Fibroblast of the aortic adventitia (primary cell): Measurements from ENCODE around the gene SF3B3. TPM values are rescaled to one million over a fixed set of nuclear protein-coding genes. Genes with fewer than 3 reads are reported as not detected.

Source experiments
- DNase-seq: peaks from one replicate; pipeline ENCODE4 v3.0.0-alpha.2; 2010; ENCODE audit warnings: low read depth
- H3K4me3 ChIP-seq: 2 replicates; pipeline ENCODE4 v1.5.1; 2011; ENCODE audit warnings: low read depth, mild to moderate bottlenecking, control low read depth, low read length, moderate library complexity
- total RNA-seq: library from RNA; depleted of rRNA; stranded (reverse); fragments of >200 nt; gene quantifications from 2 replicates; pipeline ENCODE4 v1.2.3, GENCODE V29; 2012; ENCODE audit warnings: low replicate concordance
- TF ChIP-seq, protein P1 (sequence below): IDR thresholded peaks from 2 replicates; pipeline ENCODE4 v1.5.1; 2011; ENCODE audit warnings: mild to moderate bottlenecking, low read length, control low read depth, inconsistent platforms; ENCODE audit not compliant: insufficient read depth

SF3B3 gene
- 39.1 and 184 TPM in 2 replicates for total RNA-seq

DNA sequence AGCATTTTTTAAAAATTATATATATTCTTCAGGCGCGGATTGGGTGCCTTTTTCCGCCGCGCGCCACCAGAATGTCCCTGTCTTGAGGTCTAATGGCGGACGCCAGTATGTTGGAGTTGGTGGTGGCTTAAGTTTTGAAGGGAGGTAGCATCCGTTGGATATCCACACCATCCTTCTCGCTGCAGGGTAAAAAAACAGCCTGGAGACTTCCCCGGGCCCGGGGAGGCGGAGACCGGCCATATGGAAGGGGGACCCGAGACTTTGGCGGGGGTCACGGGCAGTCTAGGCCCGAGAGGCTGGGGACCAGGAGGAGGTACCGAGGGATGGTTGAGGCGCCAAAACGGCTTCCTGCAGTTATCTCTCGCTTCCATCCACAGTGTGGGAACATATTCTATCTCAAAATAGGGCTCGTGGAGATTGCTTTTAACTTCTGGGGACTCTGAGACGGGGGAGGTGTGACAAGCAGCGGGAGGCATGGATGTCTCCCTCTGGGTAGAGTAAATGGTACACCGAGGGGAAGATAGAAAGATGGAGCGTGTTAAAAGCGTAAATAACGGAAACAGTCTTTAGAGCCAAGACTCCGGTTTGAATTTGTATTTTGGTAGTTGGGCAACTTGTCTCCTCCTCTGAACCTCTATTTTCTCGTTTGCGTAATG lies at the start of gene SF3B3:
Gene SF3B3 (plus strand): TSS at position 74 of the 656 bp plus-strand sequence. CDS start 2,841 bp downstream, outside the sequence.
- no peak for DNase-seq

DNA sequence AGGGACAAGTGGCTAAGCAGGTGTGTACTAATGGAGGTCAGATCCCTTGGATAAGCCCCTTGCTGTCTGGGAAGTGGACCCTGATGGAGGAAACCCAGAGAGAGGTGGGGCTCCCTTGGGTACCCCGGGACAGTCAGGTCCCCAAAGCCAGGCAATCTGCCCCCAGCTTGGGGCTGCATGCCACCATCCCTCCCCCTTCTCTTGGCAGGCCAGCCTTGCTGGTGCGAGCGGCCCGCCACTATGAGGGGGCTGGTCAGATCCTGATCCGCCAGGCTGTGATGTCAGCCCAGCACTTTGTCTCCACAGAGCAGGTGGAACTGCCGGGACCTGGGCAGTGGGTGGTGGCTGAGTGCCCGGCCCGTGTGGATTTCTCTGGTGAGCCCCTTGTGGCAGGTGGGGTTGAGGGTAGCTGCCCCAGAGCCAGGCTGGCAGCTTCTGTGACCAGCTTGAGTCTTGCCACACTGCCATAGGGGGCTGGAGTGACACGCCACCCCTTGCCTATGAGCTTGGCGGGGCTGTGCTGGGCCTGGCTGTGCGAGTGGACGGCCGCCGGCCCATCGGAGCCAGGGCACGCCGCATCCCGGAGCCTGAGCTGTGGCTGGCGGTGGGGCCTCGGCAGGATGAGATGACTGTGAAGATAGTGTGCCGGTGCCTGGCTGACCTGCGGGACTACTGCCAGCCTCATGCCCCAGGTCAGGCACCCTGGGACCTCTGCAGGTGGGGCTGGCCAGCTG lies 49.1 kb upstream of the SF3B3 start:
- TF ChIP-seq, protein P1, sequence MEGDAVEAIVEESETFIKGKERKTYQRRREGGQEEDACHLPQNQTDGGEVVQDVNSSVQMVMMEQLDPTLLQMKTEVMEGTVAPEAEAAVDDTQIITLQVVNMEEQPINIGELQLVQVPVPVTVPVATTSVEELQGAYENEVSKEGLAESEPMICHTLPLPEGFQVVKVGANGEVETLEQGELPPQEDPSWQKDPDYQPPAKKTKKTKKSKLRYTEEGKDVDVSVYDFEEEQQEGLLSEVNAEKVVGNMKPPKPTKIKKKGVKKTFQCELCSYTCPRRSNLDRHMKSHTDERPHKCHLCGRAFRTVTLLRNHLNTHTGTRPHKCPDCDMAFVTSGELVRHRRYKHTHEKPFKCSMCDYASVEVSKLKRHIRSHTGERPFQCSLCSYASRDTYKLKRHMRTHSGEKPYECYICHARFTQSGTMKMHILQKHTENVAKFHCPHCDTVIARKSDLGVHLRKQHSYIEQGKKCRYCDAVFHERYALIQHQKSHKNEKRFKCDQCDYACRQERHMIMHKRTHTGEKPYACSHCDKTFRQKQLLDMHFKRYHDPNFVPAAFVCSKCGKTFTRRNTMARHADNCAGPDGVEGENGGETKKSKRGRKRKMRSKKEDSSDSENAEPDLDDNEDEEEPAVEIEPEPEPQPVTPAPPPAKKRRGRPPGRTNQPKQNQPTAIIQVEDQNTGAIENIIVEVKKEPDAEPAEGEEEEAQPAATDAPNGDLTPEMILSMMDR = no peak
- no peak for DNase-seq
- H3K4me3 ChIP-seq = no peak overlapping the region

More for the DNA sequence above, at the start of gene SF3B3:
- TF ChIP-seq, protein P1 = no peak
- peak within 1 kb of the TSS; percentile 95 for H3K4me3 ChIP-seq

DNA sequence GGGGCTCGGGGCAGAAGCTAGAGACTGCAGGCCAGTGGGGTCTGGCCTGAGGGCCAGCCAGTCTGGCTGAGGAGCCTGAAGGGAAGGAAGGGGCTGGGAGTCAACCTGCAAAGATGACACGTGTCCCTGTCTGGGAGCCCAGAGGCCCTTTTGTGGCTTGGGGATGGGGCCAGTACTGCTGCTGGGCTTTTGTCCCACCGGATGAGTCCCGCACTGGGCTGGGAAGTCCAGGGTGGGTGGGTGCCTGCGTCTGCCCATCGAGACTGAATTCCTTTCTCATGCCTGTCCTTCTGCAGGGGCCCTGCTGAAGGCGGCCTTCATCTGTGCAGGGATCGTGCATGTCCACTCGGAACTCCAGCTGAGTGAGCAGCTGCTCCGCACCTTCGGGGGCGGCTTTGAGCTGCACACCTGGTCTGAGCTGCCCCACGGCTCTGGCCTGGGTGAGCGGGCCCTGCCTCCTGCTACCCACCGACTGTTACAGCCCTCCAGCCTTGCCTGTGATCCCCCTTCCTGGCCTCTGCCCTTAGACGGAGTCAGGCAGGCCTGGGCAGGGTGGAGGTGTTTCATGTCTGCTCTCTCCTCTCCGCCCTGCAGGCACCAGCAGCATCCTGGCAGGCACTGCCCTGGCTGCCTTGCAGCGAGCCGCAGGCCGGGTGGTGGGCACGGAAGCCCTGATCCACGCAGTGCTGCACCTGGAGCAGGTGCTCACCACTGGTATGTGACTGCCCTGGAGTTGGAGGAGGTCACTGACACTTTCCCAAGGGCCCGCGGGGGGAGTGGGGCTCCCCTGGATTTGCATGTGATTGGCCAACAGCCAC lies 48.4 kb upstream of the SF3B3 start:
- TF ChIP-seq, protein P1 = no peak
- DNase-seq = no peak
- H3K4me3 ChIP-seq = no peak overlapping the region

DNA sequence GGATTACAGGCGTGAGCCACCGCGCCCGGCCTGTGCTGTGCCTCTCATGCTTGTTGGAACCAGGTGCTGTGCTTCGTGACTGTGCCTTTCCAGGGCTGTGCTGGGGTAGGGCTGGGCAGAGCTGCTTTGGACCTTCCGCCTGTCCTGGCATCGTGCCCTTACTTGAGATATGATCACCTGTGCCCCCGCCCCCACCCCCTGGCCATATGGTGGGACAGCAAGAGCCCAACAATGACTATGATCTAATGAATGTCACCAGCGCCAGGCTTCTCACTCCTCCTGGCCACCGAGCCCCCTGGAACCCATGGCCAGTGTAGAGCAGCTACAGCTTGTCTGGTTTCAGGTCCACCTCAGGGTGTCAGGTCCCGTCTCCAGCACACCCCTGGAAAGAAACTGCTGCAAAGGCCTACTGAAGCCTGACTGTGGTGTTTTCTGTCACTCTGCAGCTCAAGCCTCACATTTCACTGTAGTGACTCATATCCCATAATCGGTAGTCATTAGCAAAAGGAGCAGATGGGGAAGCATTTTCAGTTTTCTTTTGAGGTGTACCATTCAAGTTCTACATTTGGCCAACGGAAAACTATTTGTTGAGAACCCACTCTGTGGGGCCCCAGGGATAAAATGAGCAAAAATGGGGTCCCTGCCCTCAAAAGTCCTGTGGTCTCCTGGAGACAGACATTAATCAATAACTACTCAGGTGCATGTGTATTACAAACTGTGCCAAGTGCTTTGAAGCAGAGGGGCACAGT lies 47.2 kb upstream of the SF3B3 start:
- no peak overlapping the region for H3K4me3 ChIP-seq
- peak; percentile 67 for DNase-seq
- TF ChIP-seq, protein P1 = no peak

DNA sequence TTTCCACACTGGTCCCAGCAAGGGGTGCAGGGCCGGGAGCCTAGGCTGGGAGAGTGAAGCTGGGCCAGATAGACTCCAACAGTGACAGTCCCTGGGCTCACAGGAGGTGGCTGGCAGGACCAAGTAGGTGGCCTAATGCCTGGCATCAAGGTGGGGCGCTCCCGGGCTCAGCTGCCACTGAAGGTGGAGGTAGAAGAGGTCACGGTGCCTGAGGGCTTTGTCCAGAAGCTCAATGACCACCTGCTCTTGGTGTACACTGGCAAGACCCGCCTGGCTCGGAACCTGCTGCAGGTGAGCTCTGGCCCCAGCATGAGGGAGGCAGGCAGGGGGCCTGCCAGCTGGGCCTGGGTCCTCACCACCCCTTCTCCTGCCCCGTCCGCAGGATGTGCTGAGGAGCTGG lies 45.4 kb upstream of the SF3B3 start:
- TF ChIP-seq, protein P1 = no peak
- H3K4me3 ChIP-seq = no peak overlapping the region
- no peak for DNase-seq

DNA sequence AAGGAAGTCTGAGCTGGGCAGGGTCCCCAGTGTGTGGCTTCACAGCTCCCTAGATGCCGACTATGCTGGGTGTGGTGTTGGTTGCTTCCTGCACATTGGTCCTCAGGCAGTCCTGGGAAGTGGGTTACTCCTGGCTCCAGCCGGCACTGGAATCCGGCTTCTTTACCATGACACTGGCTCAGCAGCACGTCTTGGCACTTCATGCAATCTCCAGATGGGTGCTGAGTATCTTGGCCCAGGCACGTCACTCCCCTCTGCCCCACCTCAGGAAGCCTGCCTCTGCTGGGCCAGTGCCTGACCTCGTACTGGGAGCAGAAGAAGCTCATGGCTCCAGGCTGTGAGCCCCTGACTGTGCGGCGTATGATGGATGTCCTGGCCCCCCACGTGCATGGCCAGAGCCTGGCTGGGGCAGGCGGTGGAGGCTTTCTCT lies 44.7 kb upstream of the SF3B3 start:
- peak; percentile 48 for DNase-seq
- TF ChIP-seq, protein P1 = no peak

More for the DNA sequence above, 44.7 kb upstream of the SF3B3 start:
- no peak overlapping the region for H3K4me3 ChIP-seq
